Islet of Langerhans (tissue), 1 donor: Measurements from ENCODE around the gene KRTAP2-3.
"Not testable (repeated sequence)": the region's sequence is repeated elsewhere in the genome, so short reads cannot be mapped to it uniquely, and the experiment has no call there.

Source experiments
- FAIRE-seq: peaks from one replicate; lab custom pipeline; 2011; peaks lifted over from hg19 to GRCh38; lab: Jason Lieb, UNC

Gene KRTAP2-3

DNA sequence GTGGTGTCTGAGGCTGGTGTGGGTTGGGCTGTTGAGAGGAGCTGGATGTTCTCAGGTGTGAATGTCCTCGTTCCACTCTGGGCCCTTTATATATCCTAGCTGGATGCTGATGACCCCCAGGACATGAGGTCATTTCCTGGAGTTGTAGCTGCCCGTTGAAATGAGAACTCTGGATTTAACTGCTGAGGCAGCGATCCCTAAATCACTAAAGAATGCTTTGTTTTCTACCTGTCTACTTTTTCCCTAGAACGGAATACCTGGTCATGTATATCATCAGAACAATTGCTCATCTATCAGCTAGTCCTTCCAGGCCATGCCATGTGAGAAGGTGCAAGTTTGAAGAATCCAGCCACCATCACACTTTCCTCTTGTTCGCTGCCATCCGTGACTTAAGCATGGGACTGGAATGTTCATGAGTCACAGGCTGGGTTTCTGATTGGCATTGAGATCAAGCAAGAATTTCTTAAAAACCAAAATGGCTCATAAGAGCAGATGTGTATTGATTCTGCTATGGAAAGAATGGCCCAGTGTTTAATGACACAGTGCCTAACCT, at the start of gene KRTAP2-3:
Gene KRTAP2-3, minus strand, starts transcription at position 63 of the 553 bp plus-strand sequence. CDS start 64 bp downstream, outside the sequence.
- no peak for FAIRE-seq

- not testable (repeated sequence) for FAIRE-seq
These were observed 48.9 kb upstream of the KRTAP2-3 start for GRCh38 chr17:41108728-41109386.

DNA sequence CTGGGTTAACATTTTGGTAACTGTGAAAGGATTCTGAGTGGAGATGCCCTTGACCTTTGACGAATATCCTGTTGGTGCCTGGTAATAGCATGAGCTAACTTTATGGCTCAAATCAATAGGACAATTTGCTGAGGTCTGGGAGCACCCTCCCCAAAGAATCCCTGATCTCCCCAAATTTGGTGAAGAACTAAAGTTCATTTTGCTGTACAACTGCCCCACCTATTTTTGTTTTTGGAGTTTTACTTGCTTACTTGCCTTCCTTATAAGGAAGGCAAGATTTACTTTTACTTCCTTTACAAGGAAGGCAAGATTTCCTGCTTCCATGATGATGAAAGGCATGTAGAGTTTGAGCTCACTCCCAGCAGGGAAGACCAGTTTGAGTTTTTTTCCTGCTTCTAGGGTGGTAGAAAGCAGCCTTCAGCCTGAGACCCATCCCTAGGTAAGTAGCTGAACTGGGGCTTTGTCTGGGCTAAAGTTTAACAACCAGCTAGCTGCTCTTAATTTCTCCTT, 48.1 kb upstream of the KRTAP2-3 start:
- FAIRE-seq: no peak

DNA sequence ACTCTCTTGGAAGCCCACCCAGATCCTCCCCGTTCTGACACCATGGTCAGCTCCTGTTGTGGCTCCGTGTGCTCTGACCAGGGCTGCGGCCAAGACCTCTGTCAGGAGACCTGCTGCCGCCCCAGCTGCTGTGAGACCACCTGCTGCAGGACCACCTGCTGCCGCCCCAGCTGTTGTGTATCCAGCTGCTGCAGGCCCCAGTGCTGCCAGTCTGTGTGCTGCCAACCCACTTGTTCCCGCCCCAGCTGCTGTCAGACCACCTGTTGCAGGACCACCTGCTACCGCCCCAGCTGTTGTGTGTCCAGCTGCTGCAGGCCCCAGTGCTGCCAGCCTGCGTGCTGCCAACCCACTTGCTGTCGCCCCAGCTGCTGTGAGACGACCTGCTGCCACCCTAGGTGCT, 45.4 kb upstream of the KRTAP2-3 start, which contains the start of gene KRTAP4-9:
Gene KRTAP4-9, plus strand, starts transcription at position 43 of the 400 bp plus-strand sequence. Its CDS starts 0 bp downstream, at position 43.
- FAIRE-seq: not testable (repeated sequence)

- FAIRE-seq: not testable (repeated sequence)
These were observed 44.6 kb upstream of the KRTAP2-3 start for GRCh38 chr17:41104386-41105038.

DNA sequence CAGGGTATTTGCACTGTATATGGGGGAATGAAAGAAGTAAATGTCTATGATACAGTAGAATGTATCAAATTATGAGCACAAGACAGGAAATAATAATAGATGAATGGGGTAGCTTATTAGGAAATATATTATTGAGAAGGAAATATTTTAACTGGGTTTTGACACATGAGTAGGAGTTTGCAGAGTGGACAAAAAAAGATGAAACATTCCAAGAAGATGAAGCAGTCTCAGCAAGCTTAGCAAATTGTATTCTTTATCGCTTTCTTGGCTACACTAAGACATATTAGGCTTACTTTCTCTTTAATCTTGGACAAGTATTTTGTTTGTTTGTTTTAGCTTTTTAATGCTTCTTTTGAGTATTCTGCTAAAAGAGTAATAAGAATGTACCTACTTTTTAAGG, 44.0 kb upstream of the KRTAP2-3 start:
- FAIRE-seq: no peak

DNA sequence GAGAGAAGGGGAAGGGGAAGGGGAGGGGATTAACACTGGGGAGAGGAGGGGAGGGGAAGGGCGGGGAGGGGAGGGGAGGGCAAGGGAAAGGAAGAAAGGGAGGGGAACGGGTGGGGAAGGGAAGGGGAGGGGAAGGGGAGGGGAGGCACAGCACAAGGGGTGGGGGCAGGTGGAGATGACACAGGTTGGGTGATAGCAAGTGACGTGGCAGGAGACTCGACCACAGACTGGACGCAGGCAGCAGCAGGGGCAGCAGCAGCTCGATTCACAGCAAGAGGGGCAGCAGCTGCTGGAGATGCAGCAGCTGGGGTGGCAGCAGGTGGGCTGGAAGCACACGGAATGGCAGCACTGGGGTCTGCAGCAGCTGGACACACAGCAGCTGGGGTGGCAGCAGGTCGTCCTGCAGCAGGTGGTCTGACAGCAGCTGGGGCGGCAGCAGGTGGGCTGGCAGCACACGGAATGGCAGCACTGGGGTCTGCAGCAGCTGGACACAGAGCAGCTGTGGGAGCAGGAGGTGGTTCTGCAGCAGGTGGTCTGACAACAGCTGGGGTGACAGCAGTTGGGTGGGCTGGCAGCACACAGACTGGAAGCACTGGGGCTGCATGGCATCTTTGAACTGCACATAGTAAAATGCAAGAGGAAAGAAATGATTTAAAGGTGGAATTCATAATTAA, 41.8 kb upstream of the KRTAP2-3 start, which contains the start of gene KRTAP4-16:
Gene KRTAP4-16, minus strand, starts transcription at position 624 of the 674 bp plus-strand sequence. Its CDS starts 0 bp downstream, at position 624.
- FAIRE-seq: no peak

GRCh38 chr17:41099682-41100480, 40.0 kb upstream of the KRTAP2-3 start:
- not testable (repeated sequence) for FAIRE-seq

- FAIRE-seq: no peak
These were observed 38.6 kb upstream of the KRTAP2-3 start for GRCh38 chr17:41098481-41098880.

GRCh38 chr17:41098042-41098441, 38.1 kb upstream of the KRTAP2-3 start, which contains the start of gene KRTAP4-8:
KRTAP4-8 (minus strand) TSS chr17:41098142; CDS start chr17:41098084, 58 bp downstream.
- FAIRE-seq: no peak

GRCh38 chr17:41096055-41096454, 36.1 kb upstream of the KRTAP2-3 start:
- FAIRE-seq: no peak

DNA sequence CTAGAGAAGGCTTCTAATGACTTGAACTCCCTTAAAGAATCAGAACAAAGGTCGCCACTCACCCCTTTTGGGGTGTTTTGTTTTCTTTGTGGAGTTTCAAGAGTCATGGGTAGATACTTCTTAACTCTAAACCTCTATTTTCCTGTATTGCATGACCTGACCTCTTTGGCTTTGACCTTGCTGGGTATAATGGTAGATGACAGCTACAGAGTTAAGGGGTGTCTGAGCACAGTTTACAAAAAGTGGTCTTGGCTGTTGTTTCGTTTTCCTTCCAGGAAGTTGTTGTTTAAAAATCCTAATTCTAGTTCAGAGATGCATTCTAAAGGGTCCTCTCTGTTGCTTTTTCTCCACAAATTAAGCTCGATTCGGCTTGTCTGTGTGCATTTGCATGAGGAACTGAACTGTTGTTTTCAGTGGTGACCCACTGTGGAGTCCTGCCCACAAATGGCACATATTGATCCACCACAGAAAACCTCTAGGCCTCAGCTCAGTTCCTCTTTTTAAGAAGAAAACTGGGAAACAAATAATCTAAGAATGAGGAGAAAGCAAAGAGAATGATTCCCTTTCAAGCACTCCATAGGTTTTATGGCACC, 28.9 kb upstream of the KRTAP2-3 start:
- not testable (repeated sequence) for FAIRE-seq

- FAIRE-seq: not testable (repeated sequence)
These were observed 24.4 kb upstream of the KRTAP2-3 start, which contains the start of gene KRTAP4-7 for GRCh38 chr17:41084100-41084856. KRTAP4-7 (plus strand) TSS chr17:41084150; CDS start chr17:41084207, 57 bp downstream.

DNA sequence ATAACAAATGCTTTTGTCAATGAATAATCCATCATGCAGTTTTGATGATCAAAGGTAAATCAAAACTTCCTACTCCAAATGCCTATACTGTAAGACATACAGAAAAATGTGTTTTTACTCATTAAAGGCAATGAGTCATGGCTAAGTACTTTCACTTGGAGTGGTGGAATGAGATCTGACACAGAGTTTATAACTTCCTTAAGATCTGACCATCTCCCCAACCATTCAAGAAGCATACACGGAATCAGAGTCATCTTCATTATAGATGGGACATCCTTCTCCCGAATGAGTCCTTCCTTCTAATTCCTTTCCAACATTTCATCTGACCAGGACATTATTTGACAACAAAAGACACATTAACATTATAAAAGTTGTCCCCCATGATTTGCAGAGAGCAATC, 23.5 kb upstream of the KRTAP2-3 start:
- FAIRE-seq: not testable (repeated sequence)

GRCh38 chr17:41082626-41083025, 22.7 kb upstream of the KRTAP2-3 start:
- FAIRE-seq: no peak

- FAIRE-seq: no peak
These were observed 16.9 kb upstream of the KRTAP2-3 start for GRCh38 chr17:41076788-41077187.

DNA sequence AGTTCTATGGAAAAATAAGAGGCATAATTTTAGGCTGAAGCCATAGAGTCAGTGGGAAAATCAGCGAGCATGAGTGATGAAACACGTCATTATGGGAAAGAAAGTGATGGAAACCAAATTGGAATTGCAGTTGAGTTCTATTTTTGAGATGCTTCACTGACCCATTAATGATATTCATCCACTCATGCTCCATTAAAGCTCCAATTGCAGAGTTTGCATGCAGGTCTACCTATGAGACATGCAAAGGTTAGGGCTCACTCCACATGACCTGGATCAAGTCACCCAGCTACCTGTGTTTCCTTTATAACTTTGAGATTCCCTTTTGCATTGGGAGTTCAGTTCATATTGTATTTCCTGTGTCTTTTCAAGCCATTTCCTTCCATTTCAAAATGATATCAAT, 13.8 kb upstream of the KRTAP2-3 start:
- no peak for FAIRE-seq

DNA sequence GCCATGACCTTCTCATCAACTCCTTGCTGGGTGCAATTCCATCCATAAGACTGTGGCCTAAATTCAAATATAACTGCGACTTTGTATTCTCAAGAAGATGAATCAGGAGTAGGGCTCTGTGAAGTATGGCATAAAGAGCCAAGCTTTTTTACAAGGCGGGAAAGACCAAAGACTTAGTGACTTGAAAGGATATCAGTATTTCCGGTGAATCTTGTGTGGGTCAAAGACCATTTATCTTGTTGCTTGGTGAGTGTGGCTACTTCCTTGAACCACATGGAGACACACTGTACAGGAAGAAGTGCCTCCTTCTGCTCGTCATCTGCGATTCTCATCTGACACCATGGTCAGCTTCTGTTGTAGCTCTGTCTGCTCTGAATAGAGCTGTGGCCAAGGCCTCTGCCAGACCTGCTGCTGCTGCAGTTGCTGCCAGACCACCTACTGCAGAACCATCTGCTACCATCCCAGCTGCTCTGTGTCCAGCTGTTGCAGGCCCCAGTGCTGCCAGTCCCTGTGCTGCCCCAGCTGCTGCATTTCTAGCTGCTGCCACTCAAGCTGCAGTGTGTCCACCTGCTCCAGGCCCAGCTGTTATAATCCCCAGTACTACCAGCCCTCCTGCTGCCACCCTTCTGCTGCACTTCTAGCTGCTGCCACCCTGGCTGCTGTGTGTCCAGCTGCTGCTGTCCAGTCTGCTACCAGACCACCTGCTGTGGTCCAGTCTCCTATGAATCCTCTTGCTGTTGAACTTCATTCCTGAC, 11.9 kb upstream of the KRTAP2-3 start:
- no peak for FAIRE-seq

DNA sequence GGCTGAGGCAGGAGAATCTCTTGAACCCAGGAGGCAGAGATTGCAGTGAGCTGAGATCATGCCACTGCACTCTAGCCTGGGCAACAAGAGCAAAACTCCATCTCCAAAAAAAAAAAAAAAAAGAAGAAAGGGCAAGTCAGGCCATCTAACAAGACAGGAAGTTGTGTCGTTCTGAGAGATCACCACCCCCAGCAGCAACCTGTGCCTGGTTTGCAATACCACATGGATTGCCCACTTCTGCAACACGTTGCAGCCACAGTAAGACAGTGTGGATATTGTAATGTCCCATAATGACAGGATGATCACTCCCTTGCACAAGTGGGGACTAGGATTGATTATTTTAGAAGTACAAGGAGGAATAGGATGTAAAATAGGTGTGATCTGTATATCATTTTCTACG, 9.1 kb upstream of the KRTAP2-3 start:
- FAIRE-seq: no peak
